ENCODE measurements around the gene SMIM23.

DNA sequence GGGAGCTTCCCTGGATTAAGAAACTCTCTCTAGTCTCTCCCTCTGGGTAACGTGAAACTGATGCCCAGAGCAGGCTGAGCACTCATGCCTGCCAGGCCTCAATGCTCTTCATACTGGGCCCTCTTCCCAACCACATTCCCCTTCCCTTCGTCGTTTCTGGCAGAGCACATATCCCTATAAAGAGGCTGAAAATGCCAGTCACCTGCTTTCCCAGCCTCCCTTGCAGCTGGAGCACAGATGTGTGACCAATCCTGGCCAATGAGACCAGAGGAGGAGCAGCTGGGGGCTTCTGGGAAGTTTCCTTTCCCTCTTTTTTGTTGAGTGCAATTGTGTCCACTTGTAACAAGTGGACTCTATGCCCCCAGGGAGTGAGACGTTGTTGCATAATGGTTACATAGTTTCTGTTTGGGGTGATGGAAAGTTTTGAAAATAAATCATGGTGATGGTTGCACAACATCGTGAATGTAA, 30.2 kb upstream of the SMIM23 start:
- TF ChIP-seq, protein P1, sequence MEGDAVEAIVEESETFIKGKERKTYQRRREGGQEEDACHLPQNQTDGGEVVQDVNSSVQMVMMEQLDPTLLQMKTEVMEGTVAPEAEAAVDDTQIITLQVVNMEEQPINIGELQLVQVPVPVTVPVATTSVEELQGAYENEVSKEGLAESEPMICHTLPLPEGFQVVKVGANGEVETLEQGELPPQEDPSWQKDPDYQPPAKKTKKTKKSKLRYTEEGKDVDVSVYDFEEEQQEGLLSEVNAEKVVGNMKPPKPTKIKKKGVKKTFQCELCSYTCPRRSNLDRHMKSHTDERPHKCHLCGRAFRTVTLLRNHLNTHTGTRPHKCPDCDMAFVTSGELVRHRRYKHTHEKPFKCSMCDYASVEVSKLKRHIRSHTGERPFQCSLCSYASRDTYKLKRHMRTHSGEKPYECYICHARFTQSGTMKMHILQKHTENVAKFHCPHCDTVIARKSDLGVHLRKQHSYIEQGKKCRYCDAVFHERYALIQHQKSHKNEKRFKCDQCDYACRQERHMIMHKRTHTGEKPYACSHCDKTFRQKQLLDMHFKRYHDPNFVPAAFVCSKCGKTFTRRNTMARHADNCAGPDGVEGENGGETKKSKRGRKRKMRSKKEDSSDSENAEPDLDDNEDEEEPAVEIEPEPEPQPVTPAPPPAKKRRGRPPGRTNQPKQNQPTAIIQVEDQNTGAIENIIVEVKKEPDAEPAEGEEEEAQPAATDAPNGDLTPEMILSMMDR (conservative IDR thresholded peaks at IDR 0.05): no peak
- TF ChIP-seq EZH2 (IDR thresholded peaks at IDR 0.05; ENCODE audit: low read depth): no peak
